Thyroid gland (tissue), 4 donors: ENCODE measurements around the gene ABCD1. TPM values are rescaled to one million over a fixed set of nuclear protein-coding genes. Genes with fewer than 3 reads are reported as not detected.

ENCODE experiments used
- DNase-seq, 2 donors: peaks; one replicate each; pipeline ENCODE4 v3.0.0-alpha.2; 2019
- H3K27ac ChIP-seq, 3 donors: fragments of 200-600 bp; sonication (generic); 1 replicate in 2 of 3; 2 replicates in 1 of 3; pipeline ENCODE4 v1.5.1; 2016 to 2019; ENCODE audit warnings: mild to moderate bottlenecking in 1 of 3, moderate library complexity in 1 of 3
- H3K27me3 ChIP-seq: fragments of 200-600 bp; sonication (generic); one replicate; pipeline ENCODE4 v1.5.1; 2019
- H3K36me3 ChIP-seq, 2 donors: fragments of 200-600 bp; sonication (generic); one replicate each; pipeline ENCODE4 v1.5.1; 2016 to 2019
- H3K4me1 ChIP-seq, 2 donors: fragments of 200-600 bp; sonication (generic); one replicate each; pipeline ENCODE4 v1.5.1; 2017 to 2019
- H3K4me3 ChIP-seq, 3 donors: fragments of 200-600 bp; sonication (generic); replicated peaks in 1 of 3; 1 replicate in 2 of 3; 2 replicates in 1 of 3; pipeline ENCODE4 v1.5.1; 2016; ENCODE audit warnings: mild to moderate bottlenecking in 1 of 3
- H3K9me3 ChIP-seq: fragments of 200-600 bp; sonication (generic); one replicate; pipeline ENCODE4 v1.5.1; 2017
- POLR2A ChIP-seq, 2 donors: fragments of 450-650 bp; IDR thresholded peaks; one replicate each; pipeline ENCODE4 v1.6.1; 2017; ENCODE audit warnings: antibody characterized with exemption in 2 of 2, mild to moderate bottlenecking in 2 of 2, moderate library complexity in 1 of 2
- whole genome bisulfite sequencing, 2 donors: methylation state at CpG; one replicate each; pipeline ENCODE4 v1.1.5; 2017; 5-methylcytosine and 5-hydroxymethylcytosine counted together
- intact Hi-C: fragments of 100-400 bp; cut with DNase I; formaldehyde crosslinking; loops from one replicate; pipeline ENCODE4 v1.15.1; 2023
- total RNA-seq, 4 donors: library from RNA; depleted of rRNA; stranded (reverse); fragments of >200 nt; gene quantifications; one replicate each; pipeline ENCODE4 v1.2.3, GENCODE V29; 2016
- TF ChIP-seq, protein P1 (sequence below), 6 experiments: fragments of 200-600 bp in 3 of 6; fragments of 450-650 bp in 3 of 6; sonication (generic) in 3 of 6; IDR thresholded peaks; one replicate each; pipeline ENCODE4 v1.5.1; 2016 to 2019; ENCODE audit warnings: antibody characterized with exemption in 6 of 6, mild to moderate bottlenecking in 2 of 6, inconsistent platforms in 1 of 6, moderate library complexity in 1 of 6

Gene ABCD1
- total RNA-seq, 4 donors from 2014 or later = 7.0 to 11.8 (median 8.9) TPM

DNA sequence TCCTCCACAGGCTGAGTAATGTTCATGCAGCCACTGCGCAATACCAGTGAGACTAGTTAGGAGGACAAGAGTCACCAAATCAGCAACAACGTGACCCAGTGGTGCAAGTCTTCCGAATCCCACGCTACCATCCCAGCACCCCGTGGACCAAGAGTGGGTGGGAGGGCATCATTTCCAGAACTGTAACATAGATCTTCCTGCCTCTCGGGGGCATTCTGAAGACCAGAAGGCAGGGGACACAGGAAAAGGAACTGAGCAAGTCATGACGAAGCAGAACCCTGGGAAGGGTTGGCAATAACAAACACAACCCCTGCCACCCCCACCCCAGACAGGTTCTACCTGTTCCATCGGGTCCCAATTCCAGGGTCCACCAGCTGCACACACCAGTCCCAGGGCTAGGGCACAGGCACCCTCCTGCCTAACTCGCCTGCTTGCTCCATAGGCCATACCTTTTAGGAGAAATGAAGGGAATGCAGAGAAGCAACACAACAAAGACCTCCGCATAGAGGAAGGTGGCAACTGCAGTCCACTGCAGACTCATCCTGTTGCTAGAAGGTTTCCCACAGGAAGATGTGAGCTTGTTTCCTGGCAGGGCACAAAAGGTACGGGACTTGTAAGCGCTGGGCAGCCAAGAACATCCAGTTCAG is 1.8 kb upstream of the ABCD1 start:
- peak overlapping the region in 1 of 3 donors; percentile 84 for H3K27ac ChIP-seq

DNA sequence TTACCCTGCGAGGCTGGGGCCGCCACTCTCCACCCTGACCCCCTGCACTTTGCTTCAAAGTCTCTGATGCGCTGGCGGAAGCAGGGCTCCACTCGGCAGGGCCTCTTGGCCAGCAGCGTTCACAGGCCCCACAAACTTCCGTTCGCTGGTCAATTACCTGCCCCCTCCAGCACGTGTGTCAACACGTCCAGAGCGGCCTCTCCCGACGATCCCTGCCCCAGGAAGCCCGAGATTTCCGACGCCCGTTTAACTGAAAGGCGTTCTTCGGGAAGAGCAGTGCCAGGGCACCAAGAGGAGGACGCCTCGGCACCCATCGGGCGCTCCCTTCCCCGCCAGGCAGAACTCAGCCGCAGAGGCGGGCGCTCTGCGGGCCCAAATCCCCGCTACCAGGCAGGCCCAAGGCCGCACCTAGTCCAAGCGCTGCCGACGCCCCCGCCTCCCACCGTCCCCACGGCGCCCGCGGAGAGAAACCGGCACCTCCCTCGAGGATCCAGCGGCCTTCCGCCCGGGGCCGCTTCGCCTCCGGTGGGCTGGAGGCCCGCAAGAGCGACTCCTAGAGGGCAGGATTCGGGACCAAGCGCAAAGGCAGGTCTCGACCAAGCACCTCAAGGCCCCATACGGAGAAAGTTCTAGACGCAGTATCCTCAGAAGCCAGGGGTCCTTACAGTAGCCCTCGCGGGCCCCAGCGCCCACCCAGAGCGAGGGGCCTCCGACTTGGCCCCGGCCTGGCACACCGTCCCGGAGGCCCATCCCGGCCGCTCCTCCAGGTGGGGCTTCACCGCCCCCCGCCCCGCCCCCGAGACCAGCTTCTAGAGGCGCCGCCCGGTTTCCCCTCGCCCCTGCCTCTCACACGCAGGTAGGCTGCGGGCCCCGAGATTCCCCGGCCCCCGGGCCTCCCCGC is 1.1 kb upstream of the ABCD1 start:
- TF ChIP-seq POLR2A (IDR thresholded peaks at IDR 0.05) = no peak
- TF ChIP-seq, protein P1, sequence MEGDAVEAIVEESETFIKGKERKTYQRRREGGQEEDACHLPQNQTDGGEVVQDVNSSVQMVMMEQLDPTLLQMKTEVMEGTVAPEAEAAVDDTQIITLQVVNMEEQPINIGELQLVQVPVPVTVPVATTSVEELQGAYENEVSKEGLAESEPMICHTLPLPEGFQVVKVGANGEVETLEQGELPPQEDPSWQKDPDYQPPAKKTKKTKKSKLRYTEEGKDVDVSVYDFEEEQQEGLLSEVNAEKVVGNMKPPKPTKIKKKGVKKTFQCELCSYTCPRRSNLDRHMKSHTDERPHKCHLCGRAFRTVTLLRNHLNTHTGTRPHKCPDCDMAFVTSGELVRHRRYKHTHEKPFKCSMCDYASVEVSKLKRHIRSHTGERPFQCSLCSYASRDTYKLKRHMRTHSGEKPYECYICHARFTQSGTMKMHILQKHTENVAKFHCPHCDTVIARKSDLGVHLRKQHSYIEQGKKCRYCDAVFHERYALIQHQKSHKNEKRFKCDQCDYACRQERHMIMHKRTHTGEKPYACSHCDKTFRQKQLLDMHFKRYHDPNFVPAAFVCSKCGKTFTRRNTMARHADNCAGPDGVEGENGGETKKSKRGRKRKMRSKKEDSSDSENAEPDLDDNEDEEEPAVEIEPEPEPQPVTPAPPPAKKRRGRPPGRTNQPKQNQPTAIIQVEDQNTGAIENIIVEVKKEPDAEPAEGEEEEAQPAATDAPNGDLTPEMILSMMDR (IDR thresholded peaks at IDR 0.05) = peak in 1 of 6 experiments; percentile 24
- no peaks in the 10 kb centered on the region for H3K27me3 ChIP-seq
- peak; percentile 36 to 42 for DNase-seq
- peaks cover 0 to 8% of the 10 kb centered on the region in 2 donors for H3K36me3 ChIP-seq
- no peaks in the 10 kb centered on the region for H3K9me3 ChIP-seq
- 0 to 7% methylated on average over 1 to 9 of the region's 78 CpGs for WGBS, 2 donors
- H3K27ac ChIP-seq = peak overlapping the region; percentile 75 to 84 (median 83)
- H3K4me3 ChIP-seq = peak overlapping the region; percentile 35 to 53 (median 52)
- peaks cover 30 to 59% of the 10 kb centered on the region in 2 donors for H3K4me1 ChIP-seq
- intact Hi-C loops = no loop called here

More for the DNA sequence above, 1.8 kb upstream of the ABCD1 start:
- DNase-seq = no peak
- intact Hi-C loops = no loop called here
- H3K9me3 ChIP-seq = no peaks in the 10 kb centered on the region
- TF ChIP-seq, protein P1 (IDR thresholded peaks at IDR 0.05) = no peak
- no peak for TF ChIP-seq POLR2A (IDR thresholded peaks at IDR 0.05)
- peaks cover 30 to 54% of the 10 kb centered on the region in 2 donors for H3K4me1 ChIP-seq
- WGBS, 2 donors = 38 to 71% methylated on average over 8 to 10 of the region's 12 CpGs
- peaks cover 0 to 8% of the 10 kb centered on the region in 2 donors for H3K36me3 ChIP-seq
- peak overlapping the region in 1 of 3 donors; percentile 52 for H3K4me3 ChIP-seq
- no peaks in the 10 kb centered on the region for H3K27me3 ChIP-seq

DNA sequence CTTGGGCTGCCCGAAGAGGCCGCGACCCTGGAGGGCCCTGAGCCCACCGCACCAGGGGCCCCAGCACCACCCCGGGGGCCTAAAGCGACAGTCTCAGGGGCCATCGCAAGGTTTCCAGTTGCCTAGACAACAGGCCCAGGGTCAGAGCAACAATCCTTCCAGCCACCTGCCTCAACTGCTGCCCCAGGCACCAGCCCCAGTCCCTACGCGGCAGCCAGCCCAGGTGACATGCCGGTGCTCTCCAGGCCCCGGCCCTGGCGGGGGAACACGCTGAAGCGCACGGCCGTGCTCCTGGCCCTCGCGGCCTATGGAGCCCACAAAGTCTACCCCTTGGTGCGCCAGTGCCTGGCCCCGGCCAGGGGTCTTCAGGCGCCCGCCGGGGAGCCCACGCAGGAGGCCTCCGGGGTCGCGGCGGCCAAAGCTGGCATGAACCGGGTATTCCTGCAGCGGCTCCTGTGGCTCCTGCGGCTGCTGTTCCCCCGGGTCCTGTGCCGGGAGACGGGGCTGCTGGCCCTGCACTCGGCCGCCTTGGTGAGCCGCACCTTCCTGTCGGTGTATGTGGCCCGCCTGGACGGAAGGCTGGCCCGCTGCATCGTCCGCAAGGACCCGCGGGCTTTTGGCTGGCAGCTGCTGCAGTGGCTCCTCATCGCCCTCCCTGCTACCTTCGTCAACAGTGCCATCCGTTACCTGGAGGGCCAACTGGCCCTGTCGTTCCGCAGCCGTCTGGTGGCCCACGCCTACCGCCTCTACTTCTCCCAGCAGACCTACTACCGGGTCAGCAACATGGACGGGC is 579 bp downstream of the ABCD1 start:
- H3K4me3 ChIP-seq = peak overlapping the region in 1 of 3 donors; percentile 52
- H3K36me3 ChIP-seq = peaks cover 0 to 3% of the 10 kb centered on the region in 2 donors
- WGBS, 2 donors = 93% methylated on average over 8 of the region's 55 CpGs; no CpG with 5 or more reads in 1 of the 2 donors
- H3K9me3 ChIP-seq = no peaks in the 10 kb centered on the region
- H3K27ac ChIP-seq = peak overlapping the region; percentile 73 to 84 (median 77)
- no peak for DNase-seq
- H3K27me3 ChIP-seq = no peaks in the 10 kb centered on the region
- peak in 1 of 2 donors; percentile 4 for TF ChIP-seq POLR2A (IDR thresholded peaks at IDR 0.05)
- TF ChIP-seq, protein P1 (IDR thresholded peaks at IDR 0.05) = no peak
- intact Hi-C loops = no loop called here
- peaks cover 21 to 43% of the 10 kb centered on the region in 2 donors for H3K4me1 ChIP-seq

DNA sequence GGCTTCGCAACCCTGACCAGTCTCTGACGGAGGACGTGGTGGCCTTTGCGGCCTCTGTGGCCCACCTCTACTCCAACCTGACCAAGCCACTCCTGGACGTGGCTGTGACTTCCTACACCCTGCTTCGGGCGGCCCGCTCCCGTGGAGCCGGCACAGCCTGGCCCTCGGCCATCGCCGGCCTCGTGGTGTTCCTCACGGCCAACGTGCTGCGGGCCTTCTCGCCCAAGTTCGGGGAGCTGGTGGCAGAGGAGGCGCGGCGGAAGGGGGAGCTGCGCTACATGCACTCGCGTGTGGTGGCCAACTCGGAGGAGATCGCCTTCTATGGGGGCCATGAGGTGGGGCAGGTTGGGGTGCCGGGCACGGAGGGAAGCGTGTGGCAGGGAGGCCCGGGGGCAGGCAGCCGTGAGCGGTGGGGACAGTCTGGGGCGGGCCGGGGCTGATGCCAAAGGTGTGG is 1.2 kb downstream of the ABCD1 start:
- DNase-seq = no peak
- intact Hi-C loops = no loop called here
- peaks cover 21 to 42% of the 10 kb centered on the region in 2 donors for H3K4me1 ChIP-seq
- no peaks in the 10 kb centered on the region for H3K36me3 ChIP-seq
- TF ChIP-seq, protein P1 (IDR thresholded peaks at IDR 0.05) = no peak
- no peak for TF ChIP-seq POLR2A (IDR thresholded peaks at IDR 0.05)
- peak overlapping the region; percentile 37 to 84 (median 48) for H3K27ac ChIP-seq
- no peaks in the 10 kb centered on the region for H3K9me3 ChIP-seq
- H3K27me3 ChIP-seq = no peaks in the 10 kb centered on the region
- 41 to 85% methylated on average over 5 to 6 of the region's 35 CpGs for WGBS, 2 donors
- H3K4me3 ChIP-seq = no peak overlapping the region
